A549 (cell line): ENCODE measurements around the gene ARL9. TPM values are rescaled to one million over a fixed set of nuclear protein-coding genes. Genes with fewer than 3 reads are reported as not detected.

Experiments
- ATAC-seq, 2 experiments: fragments of 200-7000 bp in 1 of 2; fragments of >200 bp in 1 of 2; cut with Nextera tagmentation in 1 of 2; cut with Tn5 transposase in 1 of 2; 3 replicates each; pipeline versions ENCODE4 v1.8.0 to v1.9.1; 2018 to 2020; ENCODE audit warnings: mild to moderate bottlenecking in 1 of 2, moderate library complexity in 1 of 2
- CTCF ChIA-PET: fragments of 300-600 bp; sonication (Branson Sonifier 250); formaldehyde crosslinking; extraction: SDS; loops from one replicate; lab custom pipeline; 2021; ENCODE audit warnings: antibody characterized with exemption, inconsistent platforms; lab: Yijun Ruan, JAX
- POLR2A ChIA-PET: fragments of 350-600 bp; formaldehyde crosslinking; extraction: SDS; loops from one replicate; lab custom pipeline; 2021; ENCODE audit warnings: antibody characterized with exemption, inconsistent platforms; lab: Yijun Ruan, JAX
- DNase-seq, 2 experiments: peaks; one replicate each; pipeline versions ENCODE4 v3.0.0 to v3.0.0-alpha.2; 2011 to 2016; ENCODE audit warnings: low read depth in 1 of 2, low spot score in 1 of 2
- FAIRE-seq: peaks from 2 replicates; lab custom pipeline; 2011; peaks lifted over from hg19 to GRCh38; lab: Jason Lieb, UNC
- H3K27ac ChIP-seq, 2 experiments: fragments of >200 bp; sonication (Bioruptor Twin); formaldehyde crosslinking; 3 replicates each; pipeline ENCODE4 v1.5.1; 2016 to 2017
- H3K4me1 ChIP-seq: fragments of >200 bp; sonication (Bioruptor Twin); formaldehyde crosslinking; 3 replicates; pipeline ENCODE4 v1.6.1; 2016
- H3K4me2 ChIP-seq: fragments of >200 bp; sonication (Bioruptor Twin); formaldehyde crosslinking; 3 replicates; pipeline ENCODE4 v1.6.1; 2016
- H3K4me3 ChIP-seq: fragments of >200 bp; sonication (Bioruptor Twin); formaldehyde crosslinking; 3 replicates; pipeline ENCODE4 v1.5.1; 2016
- H3K9me3 ChIP-seq: fragments of >200 bp; sonication (Bioruptor Twin); formaldehyde crosslinking; 3 replicates; pipeline ENCODE4 v1.6.1; 2016
- BHLHE40 ChIP-seq: IDR thresholded peaks from 2 replicates; pipeline ENCODE4 v1.6.1; 2012; ENCODE audit warnings: low read depth, low read length, inconsistent platforms
- CTCF ChIP-seq: fragments of >200 bp; sonication (Bioruptor Twin); formaldehyde crosslinking; IDR thresholded peaks from 3 replicates; pipeline ENCODE4 v1.5.1; 2016
- HDAC2 ChIP-seq: fragments of 200-600 bp; sonication (generic); IDR thresholded peaks from 2 replicates; pipeline ENCODE4 v1.6.1; 2016
- HES2 ChIP-seq: fragments of >200 bp; sonication (Bioruptor Twin); formaldehyde crosslinking; IDR thresholded peaks from 2 replicates; pipeline ENCODE4 v1.6.1; 2016
- HEYL ChIP-seq: fragments of 250-450 bp; sonication (Bioruptor Pico); IDR thresholded peaks from 2 replicates; pipeline ENCODE4 v1.8.0; 2021; ENCODE audit warnings: mild to moderate bottlenecking, moderate library complexity
- HOXB5 ChIP-seq: fragments of 250-450 bp; sonication (Bioruptor Pico); IDR thresholded peaks from 2 replicates; pipeline ENCODE4 v1.5.0; 2020; ENCODE audit warnings: mild to moderate bottlenecking, moderate library complexity
- MAFK ChIP-seq: fragments of 450-650 bp; IDR thresholded peaks from 2 replicates; pipeline ENCODE4 v1.6.1; 2014; ENCODE audit not compliant: partially characterized antibody
- MYC ChIP-seq: IDR thresholded peaks from 2 replicates; pipeline ENCODE4 v1.6.1; 2012; ENCODE audit warnings: mild to moderate bottlenecking, inconsistent platforms, low read length, improper control_type of control experiment, borderline replicate concordance
- NFE2L2 ChIP-seq: fragments of 150-350 bp; conservative IDR thresholded peaks from 2 replicates; pipeline ENCODE4 v1.6.1; 2014; ENCODE audit warnings: low read length
- NPAS2 ChIP-seq: fragments of 250-450 bp; sonication (Bioruptor Pico); IDR thresholded peaks from 2 replicates; pipeline ENCODE4 v1.8.0; 2022; ENCODE audit warnings: mild to moderate bottlenecking, moderate library complexity, borderline replicate concordance
- RARB ChIP-seq: fragments of 250-450 bp; sonication (Bioruptor Pico); IDR thresholded peaks from 2 replicates; pipeline ENCODE4 v1.8.0; 2021; ENCODE audit warnings: mild to moderate bottlenecking, moderate library complexity
- REST ChIP-seq: fragments of 200-600 bp; sonication (generic); IDR thresholded peaks from 2 replicates; pipeline ENCODE4 v1.6.1; 2016; ENCODE audit warnings: antibody characterized with exemption, mild to moderate bottlenecking, moderate library complexity
- RNF2 ChIP-seq: fragments of 200-600 bp; sonication (generic); IDR thresholded peaks from 2 replicates; pipeline ENCODE4 v1.6.1; 2016; ENCODE audit warnings: low read depth, mild to moderate bottlenecking, antibody characterized with exemption, moderate library complexity, borderline replicate concordance
- WGBS: methylation state at CpG from one replicate; pipeline ENCODE4 v1.1.6; 2017; ENCODE audit errors: missing lambda C conversion rate; 5-methylcytosine and 5-hydroxymethylcytosine counted together
- polyA plus RNA-seq, 4 experiments: library from polyadenylated mRNA; depleted of rRNA in 3 of 4; stranded (reverse); fragments of >200 nt; fragmentation: RNase III in 1 of 4; extraction: RNeasy Plus Mini Kit Qiagen cat#74134 plus additional on column Dnase treatment in 1 of 4; gene quantifications; 2 replicates in 3 of 4; 3 replicates in 1 of 4; pipeline ENCODE4 v1.2.3, GENCODE V29; 2011 to 2017

Gene ARL9
- polyA plus RNA-seq, 2 of the 4 experiments (the other 2 are of a cell fraction), result 0.08 TPM; not detected in 1

- Histone ChIP-seq H3K27ac (peak overlapping the region in 1 of 2 experiments; percentile 80; a peak in 4 of 6 replicates), H3K9me3 (no peaks in the 10 kb centered on the region), H3K4me1 (no peaks in the 10 kb centered on the region), H3K4me2 (peak overlapping the region; percentile 89), H3K4me3 (peak overlapping the region; percentile 59)
- no peak for FAIRE-seq
- DNase-seq, result no peak
- ChIA-PET CTCF (interaction anchor here (1.8 to 3.5 kb wide), 2 partner anchors 13 to 14 kb away, joined by 5 to 12 read pairs; no protein-coding TSS in a partner anchor), POLR2A (interaction anchor here (0.7 to 1.6 kb wide), 6 partner anchors 45 to 631 kb away, joined by 3 to 7 read pairs (median 4); partner anchors contain the start of genes PAICS and PPAT)
- WGBS, result 74% methylated on average over 11 of the region's 11 CpGs
- no peak for TF ChIP-seq REST
- TF ChIP-seq CTCF, result no peak
- TF ChIP-seq HDAC2, result no peak
- TF ChIP-seq HES2, result no peak
- TF ChIP-seq RARB (CRISPR knock-in tag), result no peak
- TF ChIP-seq NPAS2, result no peak
- TF ChIP-seq RNF2, result no peak
- TF ChIP-seq BHLHE40, result no peak
- no peak for TF ChIP-seq HEYL (CRISPR knock-in tag)
- TF ChIP-seq, all 56 proteins: peak for 0
- ATAC-seq, result no peak
Measured at GRCh38 chr4:56531149-56531770, 25.7 kb downstream of the ARL9 start.

GRCh38 chr4:56531823-56532222, 26.2 kb downstream of the ARL9 start:
- no peak for ATAC-seq
- FAIRE-seq, result no peak
- 89% methylated on average over 4 of the region's 4 CpGs for WGBS
- no peaks in the 10 kb centered on the region for H3K9me3 ChIP-seq
- no peak for DNase-seq
- H3K4me1 ChIP-seq, result no peaks in the 10 kb centered on the region
- TF ChIP-seq MAFK (peak; percentile 56), REST (no peak), HOXB5 (CRISPR knock-in tag) (no peak), MYC (no peak), NFE2L2 (peak; percentile 63)
- ChIA-PET POLR2A (no interaction called here), CTCF (interaction anchor here (1.8 to 3.5 kb wide), 2 partner anchors 12 to 13 kb away, joined by 5 to 12 read pairs; no protein-coding TSS in a partner anchor)
- H3K4me2 ChIP-seq, result no peak overlapping the region
- H3K27ac ChIP-seq, result no peak overlapping the region
- H3K4me3 ChIP-seq, result no peak overlapping the region
